SU-DHL-6 (cell line): ENCODE measurements around the gene EFL1.

Experiments
- CTCF ChIP-seq: fragments of 200-600 bp; sonication (generic); IDR thresholded peaks from one replicate; pipeline ENCODE4 v1.5.1; 2017; ENCODE audit warnings: antibody characterized with exemption, mild to moderate bottlenecking, low read length, moderate library complexity; ENCODE audit not compliant: insufficient read depth, poor library complexity, severe bottlenecking
- EZH2phosphoT487 ChIP-seq: fragments of 200-600 bp; sonication (generic), shearing (Covaris generic); conservative IDR thresholded peaks from 2 replicates; pipeline ENCODE4 v1.6.1; 2018; ENCODE audit warnings: mild to moderate bottlenecking, antibody characterized with exemption, low read length, moderate library complexity, mixed read lengths

DNA sequence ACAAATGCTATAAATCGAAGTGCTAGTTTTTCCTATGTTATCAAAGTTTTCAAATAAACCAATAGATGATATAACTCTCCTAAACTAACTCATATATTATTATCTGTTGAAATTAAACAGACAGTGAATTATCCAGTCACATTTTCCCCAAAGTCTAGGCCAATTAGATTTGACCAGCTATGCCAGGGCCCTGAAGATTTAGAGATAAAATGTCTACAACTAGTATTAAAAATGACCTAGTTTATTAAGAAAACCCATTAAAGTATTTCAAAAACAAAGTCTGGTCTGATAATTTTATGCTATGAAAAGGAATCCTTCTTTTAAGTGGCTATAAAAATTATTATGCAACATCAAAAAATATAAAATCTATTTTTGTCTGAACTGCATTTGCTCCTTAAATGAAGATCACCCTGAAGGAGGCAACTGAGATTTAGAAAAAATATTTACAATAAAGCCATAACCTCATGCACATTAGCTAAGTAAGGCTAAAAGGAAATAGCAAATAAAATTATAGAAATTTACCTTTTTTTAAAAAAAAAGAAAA is 133.3 kb downstream of the EFL1 start:
- TF ChIP-seq CTCF (no peak), EZH2phosphoT487 (no peak)
